Astrocyte of the cerebellum (primary cell): ENCODE data around the gene KRT1.

Source experiments
- DNase-seq: peaks from one replicate; pipeline ENCODE4 v3.0.0-alpha.2; 2011; ENCODE audit warnings: low read depth
- H3K4me3 ChIP-seq: 2 replicates; pipeline ENCODE4 v1.5.1; 2011; ENCODE audit warnings: mild to moderate bottlenecking, low read depth, low read length, moderate library complexity
- in situ Hi-C: cut with HindIII; loops from 2 replicates; pipeline ENCODE4 v1.10.0; 2017; ENCODE audit warnings: low sequenced_read_pairs
- TF ChIP-seq, protein P1 (sequence below): IDR thresholded peaks from 2 replicates; pipeline ENCODE4 v1.5.1; 2012; ENCODE audit warnings: low read length, low read depth, moderate library complexity, mild to moderate bottlenecking; ENCODE audit errors: missing control alignments

Gene KRT1

DNA sequence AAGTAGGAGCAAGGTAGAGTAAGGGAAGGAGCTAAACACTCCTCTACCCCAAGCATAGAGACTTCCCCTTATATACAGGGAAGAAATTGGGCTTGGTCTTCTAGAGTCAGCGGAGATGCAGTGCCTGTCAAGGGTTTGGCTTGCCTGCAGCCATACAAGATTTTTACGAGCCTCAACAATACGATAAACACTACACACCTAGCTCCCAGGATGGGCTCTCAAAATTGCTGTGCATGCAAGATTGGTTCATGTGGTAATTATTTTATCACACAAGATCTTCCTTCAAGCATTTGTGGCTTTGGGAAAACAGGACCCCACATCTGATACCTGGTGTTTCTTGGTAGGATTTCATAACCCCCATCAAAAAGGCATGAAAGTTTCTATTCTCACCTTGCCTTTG, at the start of gene KRT1:
Gene KRT1 (minus strand): TSS at position 45 of the 400 bp plus-strand sequence. CDS start 59 bp downstream, outside the sequence.
- in situ Hi-C loops = no loop called here
- TF ChIP-seq, protein P1, sequence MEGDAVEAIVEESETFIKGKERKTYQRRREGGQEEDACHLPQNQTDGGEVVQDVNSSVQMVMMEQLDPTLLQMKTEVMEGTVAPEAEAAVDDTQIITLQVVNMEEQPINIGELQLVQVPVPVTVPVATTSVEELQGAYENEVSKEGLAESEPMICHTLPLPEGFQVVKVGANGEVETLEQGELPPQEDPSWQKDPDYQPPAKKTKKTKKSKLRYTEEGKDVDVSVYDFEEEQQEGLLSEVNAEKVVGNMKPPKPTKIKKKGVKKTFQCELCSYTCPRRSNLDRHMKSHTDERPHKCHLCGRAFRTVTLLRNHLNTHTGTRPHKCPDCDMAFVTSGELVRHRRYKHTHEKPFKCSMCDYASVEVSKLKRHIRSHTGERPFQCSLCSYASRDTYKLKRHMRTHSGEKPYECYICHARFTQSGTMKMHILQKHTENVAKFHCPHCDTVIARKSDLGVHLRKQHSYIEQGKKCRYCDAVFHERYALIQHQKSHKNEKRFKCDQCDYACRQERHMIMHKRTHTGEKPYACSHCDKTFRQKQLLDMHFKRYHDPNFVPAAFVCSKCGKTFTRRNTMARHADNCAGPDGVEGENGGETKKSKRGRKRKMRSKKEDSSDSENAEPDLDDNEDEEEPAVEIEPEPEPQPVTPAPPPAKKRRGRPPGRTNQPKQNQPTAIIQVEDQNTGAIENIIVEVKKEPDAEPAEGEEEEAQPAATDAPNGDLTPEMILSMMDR = no peak
- no peak within 1 kb of the TSS for H3K4me3 ChIP-seq
- no peak for DNase-seq

DNA sequence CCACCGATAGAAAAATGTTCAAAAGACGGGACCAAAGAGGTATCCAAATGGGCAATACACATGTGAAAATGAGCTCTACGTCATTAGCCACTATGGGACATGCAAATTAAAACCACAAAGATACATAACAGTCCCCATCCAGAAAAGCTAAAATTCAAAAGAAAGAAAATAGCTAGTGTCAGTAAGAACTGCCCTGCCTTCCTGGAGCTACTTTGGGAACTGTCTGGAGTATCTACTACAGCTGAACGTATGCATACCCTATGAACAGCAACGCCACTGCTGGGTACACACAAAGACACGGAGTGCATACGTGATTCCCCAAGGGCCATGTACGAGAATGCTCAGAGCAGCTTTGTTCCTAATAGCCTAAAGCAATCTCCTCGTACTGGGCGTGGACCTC, 48.9 kb upstream of the KRT1 start:
- in situ Hi-C loops = no loop called here
- TF ChIP-seq, protein P1 = no peak
- H3K4me3 ChIP-seq = no peak overlapping the region
- no peak for DNase-seq

DNA sequence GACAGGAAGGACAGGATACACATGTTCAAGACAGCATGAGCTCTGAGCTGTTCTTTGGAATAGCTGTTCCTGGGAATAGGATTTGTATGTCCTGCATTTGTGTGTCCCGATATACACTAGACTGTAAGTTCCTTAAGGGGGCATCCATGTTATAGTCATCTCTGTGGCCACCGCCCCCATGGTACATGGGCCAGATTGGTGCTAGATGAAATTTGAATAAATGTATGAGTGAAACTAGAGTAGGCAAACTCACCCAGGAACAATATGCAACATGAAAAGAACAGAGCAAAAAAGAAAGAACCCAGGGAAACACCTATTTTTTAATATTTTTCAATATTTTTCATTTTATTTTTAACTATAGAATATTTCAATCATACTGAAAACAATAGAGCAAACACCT, 48.2 kb upstream of the KRT1 start:
- H3K4me3 ChIP-seq = no peak overlapping the region
- in situ Hi-C loops = no loop called here
- DNase-seq = no peak
- TF ChIP-seq, protein P1 = no peak

DNA sequence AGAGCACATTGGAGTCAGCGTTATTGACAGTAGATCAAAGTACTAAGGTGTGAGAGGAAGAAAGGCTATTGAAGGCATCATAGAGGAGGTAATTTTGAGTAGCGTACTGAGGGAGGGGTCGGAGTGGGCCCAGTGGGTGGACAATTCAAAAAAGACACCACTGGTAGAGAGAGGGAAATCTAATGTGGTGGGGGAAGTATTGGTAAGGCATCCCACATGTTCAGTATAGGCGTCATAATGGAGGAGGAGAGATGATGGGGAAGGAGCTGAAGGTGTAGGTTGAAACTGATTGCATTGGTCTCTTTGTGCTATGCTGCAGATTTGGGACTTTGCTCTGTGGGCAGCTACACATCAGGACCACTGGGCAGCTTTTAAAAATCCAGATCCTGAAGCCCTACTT, 46.8 kb upstream of the KRT1 start:
- DNase-seq = no peak
- TF ChIP-seq, protein P1 = no peak
- in situ Hi-C loops = no loop called here
- H3K4me3 ChIP-seq = no peak overlapping the region

DNA sequence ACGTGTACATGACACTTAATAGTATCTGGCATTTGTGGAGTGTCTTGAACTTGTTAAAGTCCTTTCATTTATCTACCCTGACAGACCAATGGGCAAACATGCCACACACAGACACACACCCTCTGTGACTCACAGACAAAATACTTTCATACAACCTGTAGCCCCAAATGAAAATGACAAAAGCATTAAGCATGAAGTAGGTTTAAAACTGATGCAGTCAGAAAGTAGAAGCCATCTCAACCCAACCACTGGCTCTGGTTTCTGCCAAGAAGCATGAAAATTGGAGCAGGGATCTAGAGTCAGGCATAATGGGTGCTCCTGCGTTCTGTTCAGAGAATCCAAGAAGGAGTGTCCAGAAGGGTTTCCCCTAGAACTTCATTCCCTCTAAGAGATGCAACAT, 46.2 kb upstream of the KRT1 start:
- no peak for DNase-seq
- H3K4me3 ChIP-seq = no peak overlapping the region
- in situ Hi-C loops = no loop called here
- TF ChIP-seq, protein P1 = no peak

DNA sequence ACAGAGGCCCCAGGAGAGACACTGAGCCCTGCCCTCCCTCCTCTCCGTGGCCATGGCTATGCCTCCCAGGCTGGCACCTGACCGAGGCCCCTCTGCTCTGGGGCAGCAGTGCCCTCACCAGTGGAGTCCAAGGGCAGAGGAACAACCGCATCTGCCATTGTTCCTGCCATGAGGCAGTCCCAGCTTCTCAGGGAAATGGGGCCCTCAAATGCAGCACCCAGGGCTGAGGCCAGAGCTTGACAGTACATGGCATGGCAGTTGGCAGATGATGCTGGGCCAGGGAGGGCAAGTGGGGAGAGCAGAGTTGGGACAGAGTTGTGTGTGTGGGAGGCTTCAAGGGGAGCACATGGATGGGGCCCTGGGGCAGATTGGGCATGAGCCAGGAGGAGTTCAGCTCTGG, 44.2 kb upstream of the KRT1 start:
- in situ Hi-C loops = no loop called here
- TF ChIP-seq, protein P1 = no peak
- no peak overlapping the region for H3K4me3 ChIP-seq
- no peak for DNase-seq

DNA sequence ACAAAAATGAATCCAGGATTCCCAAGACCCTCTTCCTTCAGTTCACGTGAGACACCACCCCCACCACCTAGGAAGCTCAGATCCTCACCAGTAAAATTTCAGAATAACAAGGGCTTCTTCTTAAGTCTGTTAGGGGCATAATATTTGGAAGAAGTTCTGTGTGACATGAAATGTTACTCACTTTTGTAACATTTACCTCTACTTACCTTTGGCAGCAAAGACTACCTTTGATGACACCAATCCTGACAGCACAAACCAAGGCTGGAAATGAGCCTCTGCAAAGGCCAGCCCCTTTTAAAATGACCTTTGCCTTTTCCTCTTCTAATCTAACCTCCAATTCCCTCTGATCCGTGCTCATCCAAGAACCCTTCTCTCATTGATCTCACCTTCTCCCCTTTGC, 42.5 kb upstream of the KRT1 start:
- in situ Hi-C loops = no loop called here
- no peak overlapping the region for H3K4me3 ChIP-seq
- TF ChIP-seq, protein P1 = no peak
- no peak for DNase-seq
